GM21786 (cell line): ENCODE measurements around the gene LRRN4CL.
"Not testable (repeated sequence)": the region's sequence is repeated elsewhere in the genome, so short reads cannot be mapped to it uniquely, and the experiment has no call there.

Experiments
- ATAC-seq: cut with Tn5 transposase; IDR thresholded peaks from one replicate; pipeline ENCODE4 v1.9.1; 2021; ENCODE audit not compliant: unreplicated experiment

LRRN4CL gene

DNA sequence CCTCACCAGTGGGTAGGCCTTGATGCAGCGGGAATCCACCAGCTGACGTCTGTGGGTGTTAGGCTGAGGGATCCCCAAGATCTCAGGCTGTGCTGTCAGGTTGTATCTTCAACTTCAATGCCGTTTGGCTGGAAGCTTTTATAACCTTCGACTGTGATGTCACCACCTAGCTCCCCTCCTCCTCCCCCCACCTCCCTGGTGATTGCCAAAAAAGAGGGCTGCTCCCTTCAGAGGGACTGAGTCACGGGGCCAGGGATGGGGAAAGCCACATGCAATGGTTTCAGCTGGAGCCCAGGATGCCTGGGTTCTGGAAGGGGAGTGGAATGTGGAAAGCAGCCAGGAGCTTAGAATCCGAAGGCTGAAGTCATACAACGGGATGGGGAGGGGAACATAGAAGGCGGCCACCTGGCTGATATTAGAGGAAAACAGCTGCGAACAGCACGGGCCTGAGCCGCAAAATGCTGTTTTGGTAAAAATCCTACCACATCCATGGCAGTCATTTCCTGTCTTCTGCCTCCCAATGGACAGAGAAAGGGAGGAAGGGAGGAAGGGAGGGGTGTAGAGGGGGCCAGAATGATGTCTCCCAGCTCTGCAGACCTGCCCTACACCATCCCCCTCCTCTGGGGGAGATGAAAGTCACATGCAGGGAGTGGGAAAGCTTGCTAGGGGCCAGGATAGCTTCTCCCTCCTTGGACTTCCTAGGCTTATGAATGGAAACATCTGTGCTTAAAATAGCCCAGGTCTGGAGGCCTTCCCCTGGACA, at the start of gene LRRN4CL:
LRRN4CL (minus strand) TSS at position 110 of the 763 bp plus-strand sequence. CDS start 1,022 bp downstream, outside the sequence.
- ATAC-seq: no peak

DNA sequence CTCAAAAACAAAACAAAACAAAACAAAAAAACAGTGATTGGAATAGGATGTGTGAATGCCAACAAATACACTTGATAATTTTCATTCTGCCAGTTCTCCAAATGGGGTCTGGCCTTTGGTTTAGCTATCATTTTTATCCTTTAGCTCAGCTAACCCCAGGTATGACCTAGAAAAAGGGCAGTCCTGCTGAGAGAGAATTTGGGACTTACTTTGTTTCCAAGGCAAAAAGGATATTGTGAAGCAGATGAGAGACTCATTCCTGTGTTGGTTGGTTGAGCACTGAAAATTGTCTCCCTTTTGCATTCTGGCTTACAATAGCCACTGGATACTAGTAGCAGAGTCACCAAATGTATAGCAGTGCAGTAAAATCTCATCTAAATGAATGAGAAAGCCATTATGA, 47.9 kb upstream of the LRRN4CL start:
- no peak for ATAC-seq

DNA sequence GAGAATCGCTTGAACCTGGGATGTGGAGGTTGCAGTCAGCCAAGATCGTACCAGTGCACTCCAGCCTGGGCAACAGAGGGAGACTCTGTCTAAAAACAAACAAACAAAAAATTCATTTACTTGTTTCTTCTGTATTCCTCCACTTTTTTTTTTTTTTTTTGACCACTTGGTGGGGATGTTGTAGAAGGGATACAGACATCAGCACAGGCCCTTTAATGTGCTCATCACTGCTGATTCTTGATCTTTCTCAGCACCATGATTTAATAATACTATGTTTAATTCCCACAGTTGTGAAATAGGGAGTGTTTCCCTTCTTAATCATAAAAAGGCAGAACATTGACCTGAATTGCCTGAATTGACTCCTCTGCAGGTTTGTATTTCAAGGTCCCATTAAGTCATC, 43.5 kb upstream of the LRRN4CL start:
- no peak for ATAC-seq

DNA sequence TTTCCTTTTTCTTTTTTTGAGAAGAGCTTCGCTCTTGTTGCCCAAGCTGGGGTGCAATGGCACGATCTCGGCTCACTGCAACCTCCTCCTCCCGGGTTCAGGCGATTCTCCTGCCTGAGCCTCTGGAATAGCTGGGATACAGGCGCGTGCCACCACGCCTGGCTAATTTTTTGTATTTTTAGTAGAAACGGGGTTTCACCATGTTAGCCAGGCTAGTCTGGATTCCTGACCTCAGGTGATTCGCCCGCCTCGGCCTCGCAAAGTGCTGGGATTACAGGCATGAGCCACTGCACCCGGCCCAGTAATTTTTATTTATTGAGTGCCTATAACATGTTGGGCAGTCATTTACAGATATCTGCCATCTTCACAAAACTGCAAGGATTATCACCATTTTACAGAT, 40.7 kb upstream of the LRRN4CL start:
- ATAC-seq: not testable (repeated sequence)

DNA sequence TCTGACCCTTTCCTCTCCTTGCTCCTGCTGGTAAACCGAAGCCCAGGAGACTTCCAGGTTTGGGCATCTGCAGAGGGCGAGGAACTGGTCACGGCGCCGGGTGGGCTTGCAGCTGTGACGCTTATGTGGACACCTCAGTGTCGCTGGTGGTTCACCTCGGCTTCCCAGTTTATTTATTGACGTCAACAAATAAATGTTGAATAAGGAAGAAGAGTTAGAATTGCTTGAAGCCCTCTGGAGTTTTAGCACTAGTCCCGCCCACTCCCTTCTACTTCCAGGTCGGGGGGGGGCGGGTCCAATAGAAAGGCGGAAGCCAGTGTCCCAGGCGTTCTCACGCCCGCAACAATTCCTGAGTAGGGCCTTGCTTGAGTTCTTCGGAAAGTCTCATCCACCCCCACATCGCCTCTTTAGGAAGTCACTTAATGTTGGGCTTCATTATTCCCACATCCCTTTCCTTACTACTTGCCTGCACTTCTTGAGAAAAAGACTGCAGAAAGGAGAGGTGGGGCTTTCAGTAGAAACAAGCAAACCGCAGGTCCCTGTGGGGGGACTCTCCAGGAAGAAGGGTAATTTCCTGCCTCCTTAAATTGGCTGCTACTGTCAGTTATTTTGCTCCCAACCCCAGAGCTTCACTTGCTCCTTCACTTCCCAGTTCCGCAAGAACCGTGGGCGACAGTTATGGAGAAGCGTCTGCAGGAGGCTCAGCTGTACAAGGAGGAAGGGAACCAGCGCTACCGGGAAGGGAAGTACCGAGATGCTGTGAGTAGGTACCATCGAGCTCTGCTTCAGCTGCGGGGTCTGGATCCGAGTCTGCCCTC, 39.0 kb upstream of the LRRN4CL start, which contains the start of gene TTC9C:
TTC9C (plus strand) TSS at position 316 of the 818 bp plus-strand sequence; CDS start at position 679, 363 bp downstream.
- peak; percentile 23 for ATAC-seq

DNA sequence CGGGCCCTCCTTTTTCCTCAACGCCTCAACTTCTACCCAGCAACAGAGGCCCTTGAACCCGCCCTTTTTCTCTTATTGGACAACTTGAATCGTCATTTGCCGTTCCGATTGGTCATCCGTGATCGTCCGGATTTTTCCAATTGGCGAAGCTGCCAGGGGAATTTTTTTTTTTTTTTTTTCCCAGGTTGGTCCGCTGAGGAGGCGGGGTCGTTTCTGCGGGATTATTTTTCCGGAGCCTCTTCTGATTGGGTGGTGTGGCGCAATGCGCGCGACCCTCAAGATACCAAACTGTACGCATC, 38.5 kb upstream of the LRRN4CL start:
- peak; percentile 49 for ATAC-seq

DNA sequence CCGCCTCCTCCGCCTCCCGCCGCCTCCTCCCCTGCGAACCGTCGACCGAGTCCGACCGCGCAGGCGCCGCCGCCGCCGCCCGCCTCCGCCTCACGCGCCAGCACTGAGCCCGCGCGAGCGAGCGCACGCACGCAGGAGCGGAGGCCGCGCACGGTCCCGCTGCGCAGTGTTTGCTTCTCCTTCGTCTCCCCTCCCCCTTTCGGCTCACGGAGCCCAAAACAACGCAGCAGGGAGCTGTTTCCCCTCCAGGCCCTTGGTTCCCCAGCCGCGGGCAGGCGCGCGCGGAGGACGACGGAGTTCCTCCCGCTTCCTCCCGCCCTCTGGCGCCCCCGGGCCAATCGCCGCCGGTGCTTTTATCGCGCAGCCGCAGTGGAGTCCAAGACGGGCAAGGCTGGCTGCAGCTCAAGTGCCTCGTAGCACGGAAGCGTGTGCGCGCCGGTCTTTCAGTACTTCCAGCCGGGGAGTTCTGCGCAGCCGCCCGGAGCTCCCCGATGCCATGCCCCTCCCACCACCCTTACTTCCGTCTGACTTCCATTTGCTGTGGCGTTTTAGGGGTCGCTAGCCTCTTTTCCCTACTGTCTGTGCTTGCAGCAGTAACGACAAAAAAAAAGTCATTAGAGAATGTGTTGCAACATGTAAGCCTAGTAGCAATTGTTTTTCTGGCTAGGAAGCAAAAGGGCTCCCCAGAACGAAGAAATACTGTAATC, 38.0 kb upstream of the LRRN4CL start, which contains the start of gene HNRNPUL2:
HNRNPUL2 (minus strand) TSS at position 293 of the 707 bp plus-strand sequence. CDS start 301 bp downstream, outside the sequence.
- peak; percentile 60 for ATAC-seq

DNA sequence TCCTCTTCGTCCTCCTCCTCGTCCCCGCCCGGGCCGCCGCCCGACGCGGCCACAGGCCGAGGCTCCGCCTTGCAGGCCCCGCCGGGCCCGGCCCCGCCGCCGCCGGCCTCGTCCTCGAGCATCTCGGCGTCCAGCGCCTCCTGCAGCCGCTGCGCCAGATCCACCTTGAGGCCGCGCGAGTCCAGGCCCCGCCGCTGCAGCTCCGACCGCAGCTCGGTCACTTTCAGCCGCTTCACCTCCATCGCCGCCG, 37.5 kb upstream of the LRRN4CL start:
- ATAC-seq: no peak

DNA sequence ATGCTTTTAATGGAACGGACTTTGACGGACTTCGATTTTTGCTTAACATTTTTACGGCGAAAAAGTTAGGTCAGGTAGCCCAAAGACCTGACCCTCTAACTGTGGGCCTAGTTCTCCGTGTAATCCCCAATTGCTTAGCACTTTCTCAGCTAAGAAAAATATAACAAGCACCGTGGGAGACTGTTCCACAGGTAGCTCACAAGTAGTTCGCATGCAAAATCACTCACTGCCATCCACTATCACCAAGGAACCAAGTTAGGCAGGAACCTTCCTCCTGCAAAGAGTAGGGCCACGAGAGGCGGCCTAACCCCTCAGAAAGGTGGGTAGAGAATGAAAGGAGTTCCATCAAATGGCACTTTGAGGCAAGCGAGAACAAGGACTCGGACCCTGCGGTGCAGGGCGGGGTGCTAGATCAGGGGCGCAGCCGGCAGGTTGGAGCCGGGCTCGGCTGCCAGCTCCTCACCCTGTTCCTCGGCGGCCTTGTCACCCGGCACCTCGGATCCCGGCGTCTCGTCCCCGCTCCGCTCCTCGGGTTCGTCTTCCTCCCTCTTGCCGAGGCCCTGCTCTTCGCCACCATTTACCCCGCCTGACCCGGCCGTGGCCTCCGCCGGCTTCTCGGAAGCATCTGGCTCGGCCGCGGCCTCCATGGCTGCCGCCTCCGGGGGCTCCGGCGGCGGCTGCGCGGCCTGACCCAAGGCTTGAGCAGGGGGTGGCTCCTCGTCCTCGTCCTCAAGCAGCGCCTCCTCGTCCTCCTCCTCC, 37.0 kb upstream of the LRRN4CL start:
- ATAC-seq: no peak

DNA sequence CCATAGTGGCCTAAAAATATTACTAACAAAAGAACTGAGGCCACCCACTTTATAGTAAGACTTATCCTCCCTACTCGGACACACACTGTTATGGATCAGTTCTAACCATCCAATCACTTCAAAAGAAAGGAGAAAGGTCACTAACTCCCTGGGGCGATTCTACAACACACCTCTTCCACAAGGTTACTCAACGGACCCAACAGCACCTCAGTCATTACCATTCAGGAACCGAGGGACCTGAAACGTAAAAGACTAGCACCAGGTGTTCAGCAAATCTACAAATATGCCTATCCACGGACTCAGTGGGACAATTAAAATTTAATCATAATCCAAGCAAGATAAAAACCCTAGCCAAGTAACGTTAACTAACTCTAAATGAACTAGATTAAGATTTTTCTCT, 36.3 kb upstream of the LRRN4CL start:
- ATAC-seq: no peak

DNA sequence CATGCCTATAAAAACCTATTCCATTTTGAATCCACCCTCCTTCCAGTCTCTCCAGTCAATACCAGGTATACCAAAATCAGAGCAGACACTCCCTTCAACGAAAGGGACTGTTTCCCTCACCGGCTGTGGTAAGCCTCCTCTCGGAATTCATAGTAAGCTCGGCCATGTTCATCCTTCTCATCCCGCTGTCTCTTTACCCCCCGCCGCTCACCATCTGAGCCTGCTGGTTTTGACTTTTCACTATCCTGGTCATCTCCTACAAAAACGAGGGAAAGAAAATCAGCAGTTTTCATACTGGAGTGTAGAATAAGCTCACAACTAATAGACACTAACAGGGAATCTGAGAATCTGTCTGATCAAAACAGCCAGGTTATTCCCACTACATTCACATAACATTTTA, 34.8 kb upstream of the LRRN4CL start:
- ATAC-seq: no peak

DNA sequence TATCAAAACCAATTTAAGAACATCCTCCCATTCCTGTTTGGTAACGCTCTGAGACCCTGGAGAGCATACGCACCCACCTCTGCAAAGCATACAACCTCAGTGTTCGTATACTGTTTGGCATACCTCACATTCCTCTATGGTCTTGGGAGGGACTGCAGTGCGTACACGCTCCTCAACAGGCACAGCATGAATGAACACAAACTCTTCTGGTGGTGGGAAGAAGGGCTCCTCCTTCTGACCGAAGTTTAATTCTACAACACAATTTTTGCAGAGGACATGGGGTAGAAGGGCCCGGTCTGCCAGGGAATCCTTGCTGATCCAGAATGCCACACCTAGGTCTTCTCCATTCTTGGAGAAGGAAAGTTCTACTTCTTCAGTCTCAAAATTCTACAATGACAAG, 32.7 kb upstream of the LRRN4CL start:
- ATAC-seq: no peak

DNA sequence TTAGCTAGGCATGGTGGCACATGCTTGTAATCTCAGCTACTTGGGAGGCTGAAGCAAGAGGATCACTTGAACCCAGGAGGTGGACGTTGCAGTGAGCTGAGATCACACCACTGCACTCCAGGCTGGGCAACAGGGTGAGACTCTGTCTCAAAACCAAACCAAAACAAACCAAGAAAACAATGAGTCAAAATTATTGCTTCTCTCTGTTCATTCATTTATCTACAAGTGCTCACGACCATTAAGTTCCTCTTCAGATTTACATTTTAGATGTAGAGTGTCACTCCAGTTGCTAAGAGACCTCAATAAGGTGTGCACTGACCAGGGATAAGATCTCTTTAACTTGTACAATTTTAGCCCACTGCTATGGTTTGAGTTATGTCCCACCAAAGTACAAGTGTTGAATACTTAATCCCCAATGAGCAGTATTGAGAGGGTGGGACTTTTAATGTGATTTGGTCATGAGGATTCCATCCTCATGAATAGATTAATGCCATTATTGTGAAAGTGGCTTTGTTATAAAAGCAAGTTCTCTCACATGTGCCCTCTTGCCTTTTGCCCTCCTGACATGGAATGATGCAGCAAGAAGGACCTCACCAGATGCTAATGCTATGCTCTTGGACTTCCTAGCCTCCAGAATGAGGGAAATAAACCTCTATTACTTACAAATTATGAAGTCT, 30.1 kb upstream of the LRRN4CL start:
- no peak for ATAC-seq

DNA sequence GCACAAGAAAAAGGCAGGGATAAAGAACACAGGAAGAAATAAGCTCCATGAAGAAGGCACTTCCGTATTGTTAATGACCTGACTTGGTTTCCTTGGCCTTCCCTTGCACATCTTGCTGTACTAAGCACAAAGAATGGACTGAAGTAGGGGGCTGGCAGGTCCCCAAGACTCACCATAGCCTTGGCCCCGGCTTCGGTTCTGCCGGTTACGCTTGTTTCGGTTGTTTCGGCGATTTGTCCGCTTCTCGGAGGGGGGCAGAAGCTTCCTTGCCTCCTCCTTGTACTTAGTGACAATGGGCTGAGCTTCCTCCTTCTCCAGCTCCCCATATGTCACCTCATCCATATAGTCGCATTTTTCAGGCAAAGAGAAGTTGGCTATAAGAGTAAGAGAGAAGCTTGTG, 27.5 kb upstream of the LRRN4CL start:
- ATAC-seq: no peak

DNA sequence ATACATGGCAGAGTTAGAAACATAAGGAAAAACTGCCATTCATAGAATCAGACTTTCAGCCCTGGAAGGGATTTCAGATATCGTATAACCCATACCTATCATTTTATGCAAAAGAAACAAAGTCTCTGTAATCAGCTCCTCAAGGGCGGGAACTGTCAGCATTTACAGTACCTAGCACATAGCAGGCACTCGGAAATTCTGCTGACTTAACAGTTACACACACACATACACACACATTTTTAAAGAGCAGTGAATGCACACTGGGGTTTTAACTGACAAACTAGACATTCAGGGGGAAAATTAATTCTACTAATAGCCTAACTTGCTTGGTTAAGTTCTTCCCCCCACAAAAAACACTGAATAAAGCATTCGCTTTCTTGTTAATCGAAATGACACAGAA, 26.9 kb upstream of the LRRN4CL start:
- ATAC-seq: no peak

DNA sequence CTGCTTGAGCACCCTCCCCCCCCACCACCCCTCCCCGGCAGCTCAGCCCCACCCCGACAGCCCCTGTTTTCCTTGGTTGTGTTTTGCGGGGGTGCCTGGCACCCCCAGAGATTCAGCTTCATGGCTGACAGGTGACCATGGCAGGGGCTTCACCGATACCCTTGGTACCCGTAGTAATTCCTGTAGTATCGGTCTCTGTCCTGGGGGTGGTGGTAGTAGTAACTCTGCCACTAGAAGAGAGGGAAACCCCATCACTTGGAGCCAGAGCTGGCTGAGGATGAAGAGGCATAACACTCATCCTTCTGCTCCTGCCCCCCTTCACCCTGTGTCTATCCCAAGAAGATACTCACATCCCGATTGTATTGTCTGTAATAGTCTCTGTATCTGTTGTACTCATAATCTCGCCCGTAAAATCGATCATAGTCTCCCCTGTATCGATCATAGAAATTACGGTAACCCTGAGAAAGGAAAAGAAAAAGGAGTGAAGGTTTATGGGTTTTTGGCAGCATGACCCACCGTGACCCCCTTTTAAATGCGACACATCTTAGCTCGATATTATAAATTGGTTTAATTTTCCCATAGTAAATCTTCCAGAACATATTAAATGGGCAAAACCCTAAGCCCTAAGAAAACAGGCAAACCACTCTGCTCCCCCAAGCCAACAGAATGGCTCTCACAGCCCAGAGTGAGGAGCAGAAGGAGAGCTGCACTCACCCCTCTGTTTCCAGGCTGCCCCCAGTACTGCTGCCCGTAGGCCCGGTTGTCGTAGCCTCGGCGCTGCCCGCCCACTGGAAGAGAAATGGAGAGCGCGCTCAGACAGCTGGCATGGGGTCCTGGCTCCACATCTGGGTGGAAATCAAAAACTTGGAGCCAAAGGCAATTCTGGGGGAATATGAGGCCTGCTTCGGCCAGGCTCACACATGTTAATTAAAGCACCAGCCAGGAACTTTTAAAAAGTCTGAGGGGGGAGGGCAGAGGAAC, 26.1 kb upstream of the LRRN4CL start:
- no peak for ATAC-seq

DNA sequence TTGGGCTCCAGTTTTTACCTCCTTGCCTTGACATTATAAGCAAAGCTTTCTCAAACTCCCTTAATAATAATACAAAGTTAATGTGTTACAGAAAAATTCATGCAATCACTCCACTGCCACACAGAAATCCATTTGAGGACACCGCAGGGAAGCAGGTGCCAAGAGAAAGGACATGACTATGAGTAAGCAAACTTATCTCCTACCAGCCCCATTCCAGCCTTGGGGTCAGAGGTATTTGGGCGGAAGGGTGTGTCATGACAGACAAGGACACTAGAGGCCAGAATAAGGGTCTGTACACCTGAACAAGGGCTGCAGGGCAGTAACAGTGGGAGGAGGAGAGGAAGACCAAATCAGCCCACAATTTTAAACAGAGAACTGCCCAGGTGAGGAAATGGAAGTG, 24.0 kb upstream of the LRRN4CL start:
- no peak for ATAC-seq

DNA sequence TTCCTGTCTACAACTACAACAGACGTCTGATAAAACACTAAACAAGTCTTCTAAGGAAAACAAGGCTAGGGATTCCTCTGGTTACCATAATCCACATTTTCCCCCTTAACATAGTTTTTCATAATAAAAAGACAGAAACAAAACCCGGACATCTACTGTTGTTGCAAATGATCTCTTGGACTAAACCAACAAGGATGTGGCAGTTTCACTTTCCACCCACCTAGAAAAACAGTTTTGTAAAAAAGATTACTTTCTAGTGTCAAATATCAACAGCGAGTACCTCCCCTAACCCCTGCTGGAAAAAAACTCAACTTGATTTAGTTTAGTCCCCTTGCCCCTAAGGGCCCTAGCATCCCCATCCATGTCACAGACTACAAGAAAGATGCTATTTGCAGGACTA, 23.5 kb upstream of the LRRN4CL start:
- no peak for ATAC-seq

DNA sequence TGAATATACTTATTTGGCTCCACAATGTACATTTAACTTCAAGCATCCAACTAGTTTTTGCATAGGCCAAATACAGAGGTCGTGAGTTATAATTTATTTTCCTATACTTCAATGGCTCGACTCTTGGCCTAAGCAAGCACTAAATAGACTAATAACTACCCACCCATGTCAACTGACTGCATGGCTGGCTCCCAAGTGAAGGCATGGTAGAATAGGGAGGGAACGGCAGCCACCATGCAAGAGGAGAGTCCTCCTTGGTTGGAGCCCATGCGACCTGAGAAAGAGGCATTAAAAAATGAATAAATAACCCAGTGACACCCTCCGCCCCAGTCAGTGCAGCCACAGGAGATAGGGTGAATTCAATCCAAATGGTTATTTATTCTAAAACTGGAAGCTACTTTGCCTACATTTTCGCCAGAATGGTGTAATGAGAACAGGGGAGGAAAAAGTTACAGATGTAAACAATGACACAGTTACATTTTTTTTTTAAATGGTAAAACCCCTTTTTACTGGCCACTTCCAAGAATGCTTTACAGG, 23.0 kb upstream of the LRRN4CL start:
- no peak for ATAC-seq
